ENCODE results near the gene AMD1.

The AMD1 gene

GRCh38 chr6:110880651-110881050, 6.1 kb downstream of the AMD1 start:
- no peak overlapping the region for H3K4me3 ChIP-seq (ENCODE audit: low read depth, low read length)
- no peak for TF ChIP-seq CTCF (IDR thresholded peaks at IDR 0.05)
- H3K4me1 ChIP-seq = peaks cover 29% of the 10 kb centered on the region
- H3K79me2 ChIP-seq = peaks cover 81% of the 10 kb centered on the region
- H3K4me2 ChIP-seq (ENCODE audit: low read length) = no peak overlapping the region
- no peaks in the 10 kb centered on the region for H3K36me3 ChIP-seq (ENCODE audit: control insufficient read depth, insufficient read depth, low read length)
- no peaks in the 10 kb centered on the region for H3K9me3 ChIP-seq (ENCODE audit: control insufficient read depth, low read length)
- H3K27ac ChIP-seq = no peak overlapping the region
- no peak overlapping the region for H2AFZ ChIP-seq
- no peaks in the 10 kb centered on the region for H3K27me3 ChIP-seq (ENCODE audit: control insufficient read depth, insufficient read depth, low read length)
- no peak overlapping the region for H3K9ac ChIP-seq

DNA sequence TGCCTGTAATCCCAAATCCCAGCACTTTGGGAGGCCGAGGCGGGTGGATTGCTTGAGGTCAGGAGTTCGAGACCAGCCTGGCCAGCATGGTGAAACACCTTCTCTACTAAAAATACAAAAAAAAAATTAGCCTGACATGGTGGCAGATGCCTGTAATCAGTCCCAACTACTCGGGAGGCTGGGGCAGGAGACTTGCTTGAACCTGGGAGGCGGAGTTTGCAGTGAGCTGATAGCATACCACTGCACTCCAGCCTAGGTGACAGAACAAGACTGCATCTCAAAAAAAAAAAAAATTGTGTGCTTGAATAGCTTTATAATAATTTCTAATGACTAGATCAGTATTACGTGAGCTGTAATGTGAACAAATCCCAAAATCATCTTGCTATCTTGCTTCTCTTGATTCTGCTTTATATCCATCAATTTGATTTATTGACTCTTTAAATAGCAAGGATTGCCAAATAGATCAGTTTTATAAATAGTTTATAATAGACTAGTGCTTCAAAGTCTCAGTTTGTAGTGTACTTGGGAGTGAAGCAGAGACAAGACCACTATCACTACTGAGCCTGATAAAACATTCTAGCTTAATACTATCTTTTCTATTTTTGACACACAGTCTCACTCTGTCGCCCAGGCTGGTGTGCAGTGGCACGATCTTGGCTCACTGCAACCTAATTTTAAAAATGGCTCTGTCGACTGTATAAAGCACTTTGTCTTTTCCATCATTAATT, 7.1 kb downstream of the AMD1 start:
- Histone ChIP-seq H3K4me1 (peaks cover 29% of the 10 kb centered on the region), H3K36me3 (ENCODE audit: control insufficient read depth, insufficient read depth, low read length) (no peaks in the 10 kb centered on the region), H3K9ac (no peak overlapping the region), H3K27ac (no peak overlapping the region), H3K4me3 (ENCODE audit: low read depth, low read length) (no peak overlapping the region), H3K9me3 (ENCODE audit: control insufficient read depth, low read length) (no peaks in the 10 kb centered on the region), H2AFZ (no peak overlapping the region), H3K27me3 (ENCODE audit: control insufficient read depth, insufficient read depth, low read length) (no peaks in the 10 kb centered on the region), H3K79me2 (peaks cover 91% of the 10 kb centered on the region), H3K4me2 (ENCODE audit: low read length) (no peak overlapping the region)
- no peak for TF ChIP-seq CTCF (IDR thresholded peaks at IDR 0.05)

DNA sequence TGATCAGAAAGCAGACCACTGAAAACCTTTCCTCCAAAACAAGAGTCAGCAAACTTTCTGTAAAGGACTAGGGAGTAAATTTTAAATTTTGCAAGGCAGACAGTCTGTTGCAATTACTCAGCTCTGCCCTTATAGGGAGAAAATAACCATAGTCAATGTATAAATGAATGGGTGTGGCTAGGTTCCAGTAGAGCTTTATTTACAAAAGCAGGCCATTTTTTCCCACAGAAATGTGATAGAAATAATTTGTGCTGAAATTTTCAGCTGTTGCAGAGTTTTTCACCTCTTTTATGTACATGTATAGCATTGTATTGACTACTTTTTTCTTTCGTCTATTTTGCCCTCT, 7.7 kb downstream of the AMD1 start:
- Histone ChIP-seq H3K36me3 (ENCODE audit: control insufficient read depth, insufficient read depth, low read length) (no peaks in the 10 kb centered on the region), H3K9ac (no peak overlapping the region)

GRCh38 chr6:110882824-110883554, 8.4 kb downstream of the AMD1 start:
- Histone ChIP-seq H3K9me3 (ENCODE audit: control insufficient read depth, low read length) (no peaks in the 10 kb centered on the region), H3K27me3 (ENCODE audit: control insufficient read depth, insufficient read depth, low read length) (no peaks in the 10 kb centered on the region), H3K4me1 (peaks cover 21% of the 10 kb centered on the region), H3K9ac (no peak overlapping the region), H3K36me3 (ENCODE audit: control insufficient read depth, insufficient read depth, low read length) (no peaks in the 10 kb centered on the region), H2AFZ (no peak overlapping the region), H3K4me2 (ENCODE audit: low read length) (no peak overlapping the region), H3K4me3 (ENCODE audit: low read depth, low read length) (no peak overlapping the region), H3K27ac (no peak overlapping the region), H3K79me2 (peaks cover 91% of the 10 kb centered on the region)
- TF ChIP-seq CTCF (IDR thresholded peaks at IDR 0.05) = no peak

More for the DNA sequence above, 7.7 kb downstream of the AMD1 start:
- peaks cover 26% of the 10 kb centered on the region for H3K4me1 ChIP-seq
- H3K9me3 ChIP-seq (ENCODE audit: control insufficient read depth, low read length) = no peaks in the 10 kb centered on the region
- no peak overlapping the region for H3K27ac ChIP-seq
- H3K79me2 ChIP-seq = peaks cover 92% of the 10 kb centered on the region
- H3K4me3 ChIP-seq (ENCODE audit: low read depth, low read length) = no peak overlapping the region
- no peak overlapping the region for H2AFZ ChIP-seq
- no peak for TF ChIP-seq CTCF (IDR thresholded peaks at IDR 0.05)
- H3K4me2 ChIP-seq (ENCODE audit: low read length) = no peak overlapping the region
- no peaks in the 10 kb centered on the region for H3K27me3 ChIP-seq (ENCODE audit: control insufficient read depth, insufficient read depth, low read length)
